SK-N-SH (cell line): ENCODE results near the gene DDX52. TPM values are rescaled to one million over a fixed set of nuclear protein-coding genes. Genes with fewer than 3 reads are reported as not detected.

Experiments used
- CTCF ChIA-PET: fragments of 300-600, 350-600 bp; formaldehyde crosslinking; extraction: SDS; loops from one replicate; lab custom pipeline; 2021; lab: Yijun Ruan, JAX
- POLR2A ChIA-PET: fragments of 350-600 bp; sonication (Branson Sonifier 250); formaldehyde crosslinking; extraction: SDS; loops from one replicate; lab custom pipeline; 2020; ENCODE audit warnings: antibody characterized with exemption, inconsistent platforms; lab: Yijun Ruan, JAX
- DNase-seq: peaks from one replicate; pipeline ENCODE4 v3.0.0; 2012
- H2AFZ ChIP-seq: fragments of 200-600 bp; sonication (generic); 2 replicates; pipeline ENCODE4 v1.8.1; 2016; ENCODE audit warnings: antibody characterized with exemption, mild to moderate bottlenecking, low read depth
- H3F3A ChIP-seq: fragments of 200-600 bp; sonication (generic); replicated peaks from 2 replicates; pipeline ENCODE3; 2016; ENCODE audit warnings: antibody characterized with exemption, mild to moderate bottlenecking; ENCODE audit not compliant: insufficient read depth
- H3K27ac ChIP-seq, 2 experiments: fragments of 200-500 bp in 1 of 2; fragments of 200-600 bp in 1 of 2; sonication (Bioruptor generic) in 1 of 2; sonication (generic), shearing (Covaris generic) in 1 of 2; 2 replicates each; pipeline versions ENCODE4 v1.5.1 to v1.6.1; 2014 to 2016; ENCODE audit warnings: low read depth in 2 of 2, inconsistent platforms in 1 of 2, low read length in 1 of 2, mild to moderate bottlenecking in 1 of 2, mixed read lengths in 1 of 2
- H3K27me3 ChIP-seq: fragments of 200-600 bp; sonication (generic), shearing (Covaris generic); 2 replicates; pipeline ENCODE4 v1.6.1; 2016; ENCODE audit warnings: mixed run types; ENCODE audit not compliant: insufficient read depth
- H3K36me3 ChIP-seq, 2 experiments: fragments of 200-500 bp in 1 of 2; fragments of 200-600 bp in 1 of 2; sonication (Bioruptor generic) in 1 of 2; sonication (generic) in 1 of 2; replicated peaks in 1 of 2; 2 replicates each; pipeline versions ENCODE3 to v1.5.1; 2014 to 2016; ENCODE audit warnings: low read length in 1 of 2, mild to moderate bottlenecking in 1 of 2; ENCODE audit not compliant: insufficient read depth in 2 of 2, control insufficient read depth in 1 of 2
- H3K4me1 ChIP-seq, 2 experiments: fragments of 200-500 bp in 1 of 2; fragments of 200-600 bp in 1 of 2; sonication (Bioruptor generic) in 1 of 2; sonication (generic), shearing (Covaris generic) in 1 of 2; 2 replicates each; pipeline versions ENCODE4 v1.5.1 to v1.6.1; 2014 to 2016; ENCODE audit warnings: low read depth in 1 of 2, low read length in 1 of 2, mixed run types in 1 of 2; ENCODE audit not compliant: insufficient read depth in 2 of 2, control insufficient read depth in 1 of 2
- H3K4me2 ChIP-seq: fragments of 200-600 bp; sonication (generic), shearing (Covaris generic); 2 replicates; pipeline ENCODE4 v1.6.1; 2017; ENCODE audit warnings: mixed run types
- H3K4me3 ChIP-seq, 2 experiments: fragments of 200-500 bp in 1 of 2; fragments of 200-600 bp in 1 of 2; sonication (Bioruptor generic) in 1 of 2; sonication (generic), shearing (Covaris generic) in 1 of 2; 2 replicates each; pipeline versions ENCODE4 v1.5.1 to v1.8.1; 2014 to 2016; ENCODE audit warnings: low read depth in 2 of 2, inconsistent platforms in 1 of 2, low read length in 1 of 2, mild to moderate bottlenecking in 1 of 2, mixed read lengths in 1 of 2, moderate library complexity in 1 of 2
- H3K79me2 ChIP-seq: fragments of 200-600 bp; sonication (generic); 2 replicates; pipeline ENCODE4 v1.8.1; 2017; ENCODE audit warnings: mild to moderate bottlenecking; ENCODE audit not compliant: insufficient read depth
- H3K9ac ChIP-seq: fragments of 200-600 bp; sonication (generic); 2 replicates; pipeline ENCODE4 v1.6.1; 2017; ENCODE audit warnings: mixed run types
- H3K9me2 ChIP-seq: fragments of 200-600 bp; sonication (generic); 2 replicates; pipeline ENCODE4 v1.6.1; 2017; ENCODE audit warnings: mixed run types
- H3K9me3 ChIP-seq: fragments of 200-600 bp; sonication (generic); 2 replicates; pipeline ENCODE4 v1.6.1; 2017; ENCODE audit warnings: mixed run types, mild to moderate bottlenecking, moderate library complexity
- H4K20me1 ChIP-seq: fragments of 200-600 bp; sonication (generic); 2 replicates; pipeline ENCODE4 v1.6.1; 2017; ENCODE audit warnings: mild to moderate bottlenecking, mixed run types; ENCODE audit not compliant: insufficient read depth
- CTCF ChIP-seq: fragments of 200-600 bp; sonication (generic); IDR thresholded peaks from 2 replicates; pipeline ENCODE4 v1.6.1; 2017; ENCODE audit warnings: antibody characterized with exemption, mild to moderate bottlenecking, moderate library complexity
- EP300 ChIP-seq, 2 experiments: IDR thresholded peaks; 2 replicates each; pipeline versions ENCODE4 v1.4.0 to v1.6.1; 2012; ENCODE audit warnings: borderline replicate concordance in 1 of 2, low read depth in 1 of 2, low read length in 1 of 2
- FOSL2 ChIP-seq: IDR thresholded peaks from 2 replicates; pipeline ENCODE4 v1.4.0; 2012; ENCODE audit warnings: low read depth, mild to moderate bottlenecking, moderate library complexity, borderline replicate concordance
- NFIC ChIP-seq: IDR thresholded peaks from 2 replicates; pipeline ENCODE4 v1.4.0; 2012; ENCODE audit warnings: borderline replicate concordance
- NRF1 ChIP-seq: IDR thresholded peaks from 2 replicates; pipeline ENCODE4 v1.6.1; 2012; ENCODE audit warnings: low read depth, mild to moderate bottlenecking, low read length
- RAD21 ChIP-seq: IDR thresholded peaks from 2 replicates; pipeline ENCODE4 v1.6.1; 2012; ENCODE audit warnings: mild to moderate bottlenecking, low read length
- RCOR1 ChIP-seq: fragments of 150-350 bp; IDR thresholded peaks from 2 replicates; pipeline ENCODE4 v1.6.1; 2017; ENCODE audit warnings: antibody characterized with exemption, low read length
- SIN3A ChIP-seq: IDR thresholded peaks from 2 replicates; pipeline ENCODE4 v1.6.1; 2012; ENCODE audit warnings: low read depth, mild to moderate bottlenecking, low read length, moderate library complexity, borderline replicate concordance
- WGBS: methylation state at CpG from one replicate; pipeline ENCODE4 v1.1.6; 2017; ENCODE audit warnings: low lambda C conversion rate; 5-methylcytosine and 5-hydroxymethylcytosine counted together
- polyA plus RNA-seq, 3 experiments: library from polyadenylated mRNA; depleted of rRNA; stranded (reverse); fragments of >200 nt; gene quantifications; 2 replicates each; pipeline ENCODE4 v1.2.3, GENCODE V29; 2012
- TF ChIP-seq, protein P1 (sequence below): IDR thresholded peaks from 2 replicates; pipeline ENCODE4 v1.4.0; 2012; ENCODE audit warnings: low read depth
- TF ChIP-seq, protein P2 (sequence below): IDR thresholded peaks from 2 replicates; pipeline ENCODE4 v1.6.1; 2012; ENCODE audit warnings: mild to moderate bottlenecking, low read depth, low read length, moderate library complexity

DDX52 gene
- polyA plus RNA-seq, 1 of the 3 experiments (the other 2 are of a cell fraction), result 7.3 TPM

- Histone ChIP-seq H3K27ac (no peak overlapping the region), H3F3A (peaks cover 7% of the 10 kb centered on the region), H3K36me3 (peaks cover 60 to 75% of the 10 kb centered on the region in 2 experiments), H3K27me3 (no peaks in the 10 kb centered on the region), H3K4me3 (no peak overlapping the region), H3K9me2 (no peaks in the 10 kb centered on the region), H3K79me2 (no peaks in the 10 kb centered on the region), H3K4me1 (no peaks in the 10 kb centered on the region), H4K20me1 (no peaks in the 10 kb centered on the region), H3K9me3 (no peaks in the 10 kb centered on the region), H3K9ac (no peak overlapping the region), H3K4me2 (no peak overlapping the region), H2AFZ (no peak overlapping the region)
- DNase-seq, result no peak
- CTCF ChIA-PET, result interaction anchor here (1.0 kb wide), 1 partner anchor 47 kb away, joined by 3 read pairs; no protein-coding TSS in a partner anchor
- WGBS, result 95% methylated on average over 2 of the region's 2 CpGs
- TF ChIP-seq, protein P1, sequence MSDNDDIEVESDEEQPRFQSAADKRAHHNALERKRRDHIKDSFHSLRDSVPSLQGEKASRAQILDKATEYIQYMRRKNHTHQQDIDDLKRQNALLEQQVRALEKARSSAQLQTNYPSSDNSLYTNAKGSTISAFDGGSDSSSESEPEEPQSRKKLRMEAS, result no peak
- TF ChIP-seq FOSL2 (no peak), SIN3A (no peak), RAD21 (no peak), CTCF (no peak)
- POLR2A ChIA-PET, result no interaction called here
These were observed 68.8 kb downstream of the DDX52 start for GRCh38 chr17:37574427-37574826.

DNA sequence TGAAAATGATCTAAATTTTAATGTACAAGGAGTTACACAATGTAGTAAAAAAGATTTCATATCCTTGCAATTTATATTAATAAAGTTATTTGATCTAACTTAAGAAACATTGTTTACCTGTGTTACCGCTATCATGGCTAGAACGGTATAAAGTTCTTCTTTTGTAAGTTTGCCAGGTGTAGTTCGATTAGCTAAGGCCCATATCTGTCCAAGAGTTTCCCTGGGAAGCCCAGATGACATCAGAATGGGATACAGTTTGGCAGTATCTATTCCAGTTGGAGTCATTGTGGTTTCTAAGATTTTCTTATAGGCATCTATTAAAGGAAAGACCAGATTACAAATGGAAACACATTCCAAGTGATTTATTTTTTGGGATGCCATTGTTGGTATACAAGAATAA lies 71.6 kb downstream of the DDX52 start:
- DNase-seq, result no peak
- no peaks in the 10 kb centered on the region for H3K27me3 ChIP-seq
- no peaks in the 10 kb centered on the region for H3K9me2 ChIP-seq
- peaks cover 7% of the 10 kb centered on the region for H3F3A ChIP-seq
- no peak overlapping the region for H3K9ac ChIP-seq
- H3K4me1 ChIP-seq, result no peaks in the 10 kb centered on the region
- CTCF ChIA-PET, result interaction anchor here (1.1 to 3.0 kb wide), 3 partner anchors 13 to 44 kb away, joined by 3 to 22 read pairs (median 7); no protein-coding TSS in a partner anchor
- no peak for TF ChIP-seq NRF1
- TF ChIP-seq NFIC, result no peak
- no peak for TF ChIP-seq RCOR1
- no peak for TF ChIP-seq SIN3A
- TF ChIP-seq EP300 (IDR thresholded peaks at IDR 0.05; ENCODE audit: borderline replicate concordance in 1 of 2, low read depth in 1 of 2, low read length in 1 of 2), result no peak
- TF ChIP-seq, protein P2, sequence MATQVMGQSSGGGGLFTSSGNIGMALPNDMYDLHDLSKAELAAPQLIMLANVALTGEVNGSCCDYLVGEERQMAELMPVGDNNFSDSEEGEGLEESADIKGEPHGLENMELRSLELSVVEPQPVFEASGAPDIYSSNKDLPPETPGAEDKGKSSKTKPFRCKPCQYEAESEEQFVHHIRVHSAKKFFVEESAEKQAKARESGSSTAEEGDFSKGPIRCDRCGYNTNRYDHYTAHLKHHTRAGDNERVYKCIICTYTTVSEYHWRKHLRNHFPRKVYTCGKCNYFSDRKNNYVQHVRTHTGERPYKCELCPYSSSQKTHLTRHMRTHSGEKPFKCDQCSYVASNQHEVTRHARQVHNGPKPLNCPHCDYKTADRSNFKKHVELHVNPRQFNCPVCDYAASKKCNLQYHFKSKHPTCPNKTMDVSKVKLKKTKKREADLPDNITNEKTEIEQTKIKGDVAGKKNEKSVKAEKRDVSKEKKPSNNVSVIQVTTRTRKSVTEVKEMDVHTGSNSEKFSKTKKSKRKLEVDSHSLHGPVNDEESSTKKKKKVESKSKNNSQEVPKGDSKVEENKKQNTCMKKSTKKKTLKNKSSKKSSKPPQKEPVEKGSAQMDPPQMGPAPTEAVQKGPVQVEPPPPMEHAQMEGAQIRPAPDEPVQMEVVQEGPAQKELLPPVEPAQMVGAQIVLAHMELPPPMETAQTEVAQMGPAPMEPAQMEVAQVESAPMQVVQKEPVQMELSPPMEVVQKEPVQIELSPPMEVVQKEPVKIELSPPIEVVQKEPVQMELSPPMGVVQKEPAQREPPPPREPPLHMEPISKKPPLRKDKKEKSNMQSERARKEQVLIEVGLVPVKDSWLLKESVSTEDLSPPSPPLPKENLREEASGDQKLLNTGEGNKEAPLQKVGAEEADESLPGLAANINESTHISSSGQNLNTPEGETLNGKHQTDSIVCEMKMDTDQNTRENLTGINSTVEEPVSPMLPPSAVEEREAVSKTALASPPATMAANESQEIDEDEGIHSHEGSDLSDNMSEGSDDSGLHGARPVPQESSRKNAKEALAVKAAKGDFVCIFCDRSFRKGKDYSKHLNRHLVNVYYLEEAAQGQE, result no peak
- no peak overlapping the region for H2AFZ ChIP-seq
- H3K4me2 ChIP-seq, result no peak overlapping the region
- no peak overlapping the region for H3K4me3 ChIP-seq
- POLR2A ChIA-PET, result no interaction called here
- WGBS, result 94% methylated on average over 3 of the region's 3 CpGs
- no peaks in the 10 kb centered on the region for H3K9me3 ChIP-seq
- peaks cover 64 to 86% of the 10 kb centered on the region in 2 experiments for H3K36me3 ChIP-seq
- H4K20me1 ChIP-seq, result no peaks in the 10 kb centered on the region
- no peaks in the 10 kb centered on the region for H3K79me2 ChIP-seq
- no peak overlapping the region for H3K27ac ChIP-seq
